ENCODE results near the gene BPHL. TPM values are rescaled to one million over a fixed set of nuclear protein-coding genes. Genes with fewer than 3 reads are reported as not detected.
"Not testable (repeated sequence)": the region's sequence is repeated elsewhere in the genome, so short reads cannot be mapped to it uniquely, and the experiment has no call there.

Gene BPHL
- total RNA-seq, 3 donors from 2014 or later, result 3.5 to 6.1 (median 4.5) TPM

DNA sequence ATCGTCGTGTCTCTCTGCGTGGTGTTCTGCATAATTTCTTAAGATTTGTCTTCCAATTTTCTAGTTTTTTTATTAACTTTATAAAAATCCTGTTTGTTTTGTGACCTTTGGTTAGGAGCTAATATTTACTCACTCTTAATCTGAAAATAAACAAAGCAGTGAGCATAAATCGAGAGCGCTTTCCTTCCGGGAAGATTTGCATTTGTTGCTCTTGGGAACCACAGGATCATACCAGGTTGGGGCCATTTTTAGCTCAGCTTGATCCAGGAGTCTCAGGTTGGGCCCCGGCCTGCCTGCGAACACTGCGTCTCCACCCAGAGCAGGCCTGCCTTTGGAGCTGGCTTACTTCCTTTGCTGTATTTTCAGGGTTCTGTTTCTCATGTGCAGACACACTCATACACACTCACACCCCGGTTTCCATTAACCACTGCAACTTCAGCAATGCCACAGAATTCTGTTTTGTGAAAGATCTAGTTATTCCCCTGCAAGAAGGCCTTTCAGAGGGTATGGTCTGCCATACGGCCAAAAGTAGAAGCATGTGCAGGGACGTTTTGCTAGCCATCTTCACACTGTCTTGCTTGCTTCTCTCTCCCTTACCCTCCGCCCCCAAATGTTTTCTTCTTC lies 17.3 kb downstream of the BPHL start:
- DNase-seq (no peak), ATAC-seq (no peak)
- Mint-ChIP-seq H3K9me3 (no peaks in the 10 kb centered on the region), H3K36me3 (ENCODE audit: insufficient read depth) (peaks cover 34% of the 10 kb centered on the region), H3K4me3 (no peak overlapping the region), H3K4me1 (ENCODE audit: low read depth) (no peaks in the 10 kb centered on the region), H3K27me3 (ENCODE audit: low read depth) (no peaks in the 10 kb centered on the region)

DNA sequence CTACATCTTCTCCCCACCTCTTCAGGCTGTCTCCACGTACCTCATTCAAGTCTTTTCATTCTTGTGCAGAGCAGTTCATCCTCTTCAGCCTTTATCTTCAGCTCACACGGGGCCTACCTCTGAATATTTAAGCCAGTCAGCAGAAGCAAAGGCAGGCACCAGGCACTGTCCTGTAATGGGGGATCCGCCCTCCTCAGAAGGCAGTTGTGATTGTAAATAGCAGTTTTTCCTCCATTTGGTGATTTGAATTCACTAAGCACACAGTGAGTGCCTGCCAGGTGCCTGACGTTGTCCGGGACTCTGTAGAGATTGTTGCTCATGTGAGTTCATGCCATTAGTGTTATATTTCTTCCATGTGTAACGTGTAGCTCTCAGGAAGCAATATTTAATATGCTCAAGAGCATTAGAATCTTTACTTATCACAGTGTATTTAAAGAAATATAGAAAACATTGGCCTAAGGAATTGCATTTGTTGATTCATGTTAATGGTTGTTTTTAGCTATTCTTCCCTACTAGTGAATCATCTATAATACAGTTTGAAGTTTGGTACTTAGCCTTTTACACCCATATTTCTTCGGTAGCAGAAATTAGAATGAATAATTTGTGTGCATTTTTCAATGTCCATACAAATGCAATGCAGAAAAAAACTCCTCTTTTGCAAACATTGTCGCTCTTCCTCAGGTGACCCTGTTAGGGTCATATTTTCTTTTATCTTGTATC lies 17.9 kb downstream of the BPHL start:
- no peaks in the 10 kb centered on the region for H3K9me3 Mint-ChIP-seq
- H3K36me3 Mint-ChIP-seq (ENCODE audit: insufficient read depth), result peaks cover 32% of the 10 kb centered on the region
- H3K4me3 Mint-ChIP-seq, result no peak overlapping the region
- no peak for ATAC-seq
- no peak for DNase-seq
- H3K27me3 Mint-ChIP-seq (ENCODE audit: low read depth), result no peaks in the 10 kb centered on the region
- H3K4me1 Mint-ChIP-seq (ENCODE audit: low read depth), result no peaks in the 10 kb centered on the region

- no peak for ATAC-seq
- Mint-ChIP-seq H3K36me3 (ENCODE audit: insufficient read depth) (peaks cover 28% of the 10 kb centered on the region), H3K9me3 (no peaks in the 10 kb centered on the region), H3K4me1 (ENCODE audit: low read depth) (no peaks in the 10 kb centered on the region), H3K4me3 (no peak overlapping the region), H3K27me3 (ENCODE audit: low read depth) (no peaks in the 10 kb centered on the region)
- DNase-seq, result no peak
Measured at GRCh38 chr6:3137057-3137777, 18.7 kb downstream of the BPHL start.

DNA sequence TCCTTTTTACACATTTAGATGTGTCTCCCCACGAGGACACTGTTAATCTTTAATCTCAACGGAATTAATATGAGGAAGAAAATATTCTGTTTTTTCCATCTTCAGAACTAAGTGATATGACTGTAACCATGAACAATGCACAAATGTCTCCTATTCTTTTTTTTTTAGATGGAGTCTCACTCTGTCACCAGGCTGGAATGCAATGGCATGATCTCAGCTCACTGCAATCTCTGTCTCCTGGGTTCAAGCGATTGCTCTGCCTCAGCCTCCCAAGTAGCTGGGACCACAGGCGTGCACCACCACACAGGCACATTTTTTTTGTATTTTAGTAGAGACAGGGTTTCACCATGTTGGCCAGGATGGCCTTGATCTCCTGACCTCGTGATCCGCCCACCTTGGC lies 19.4 kb downstream of the BPHL start:
- not testable (repeated sequence) for H3K9me3 Mint-ChIP-seq; H3K4me1 Mint-ChIP-seq (ENCODE audit: low read depth); H3K4me3 Mint-ChIP-seq; DNase-seq; ATAC-seq; H3K27me3 Mint-ChIP-seq (ENCODE audit: low read depth)
- peaks cover 28% of the 10 kb centered on the region for H3K36me3 Mint-ChIP-seq (ENCODE audit: insufficient read depth)

- Mint-ChIP-seq H3K36me3 (ENCODE audit: insufficient read depth) (peaks cover 31% of the 10 kb centered on the region), H3K27me3 (ENCODE audit: low read depth) (no peaks in the 10 kb centered on the region)
Measured at GRCh38 chr6:3138341-3138740, 19.8 kb downstream of the BPHL start.

DNA sequence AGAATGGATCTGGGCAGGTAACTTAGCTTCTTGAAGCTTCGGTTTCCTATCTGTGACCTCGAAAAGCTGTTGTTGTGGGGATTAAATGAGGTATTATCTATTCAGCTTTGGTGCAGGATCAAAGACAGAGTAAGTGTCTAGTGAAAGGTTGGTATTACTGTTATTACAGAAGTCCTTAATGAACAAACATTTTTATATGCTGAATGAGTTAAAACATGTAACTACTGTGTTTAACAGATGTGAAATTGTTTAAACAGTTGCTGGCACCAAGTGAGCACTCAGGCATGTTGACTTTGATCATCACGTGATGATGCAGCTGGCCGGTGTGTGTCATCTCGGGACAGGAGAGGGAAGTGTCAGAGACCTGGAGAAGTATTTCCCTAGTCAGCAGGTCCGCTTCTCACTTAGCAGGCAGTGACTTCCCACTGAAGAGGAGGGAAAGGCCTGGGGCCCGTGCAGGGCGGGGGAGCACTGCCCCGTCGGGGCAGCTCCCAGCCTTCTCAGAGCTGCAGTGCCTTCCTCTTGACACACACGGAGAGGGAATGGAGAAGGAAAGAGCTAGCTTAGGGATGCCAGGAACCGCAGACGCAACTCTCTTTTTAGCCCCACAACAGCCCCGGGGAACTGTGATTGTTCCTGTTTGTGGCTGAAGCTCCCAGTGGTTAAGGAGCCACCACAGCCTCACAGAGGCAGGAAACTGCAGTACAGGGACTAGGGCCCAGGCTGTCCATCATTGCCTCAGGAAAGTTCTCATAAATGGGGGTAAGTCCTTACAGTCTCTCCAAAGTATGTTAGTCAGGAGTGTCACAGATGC lies 20.8 kb downstream of the BPHL start:
- H3K4me3 Mint-ChIP-seq, result no peak overlapping the region
- no peaks in the 10 kb centered on the region for H3K27me3 Mint-ChIP-seq (ENCODE audit: low read depth)
- DNase-seq, result no peak
- no peak for ATAC-seq
- H3K9me3 Mint-ChIP-seq, result no peaks in the 10 kb centered on the region
- H3K4me1 Mint-ChIP-seq (ENCODE audit: low read depth), result no peaks in the 10 kb centered on the region
- H3K36me3 Mint-ChIP-seq (ENCODE audit: insufficient read depth), result peaks cover 33% of the 10 kb centered on the region

More at GRCh38 chr6:3138341-3138740, 19.8 kb downstream of the BPHL start:
- no peak overlapping the region for H3K4me3 Mint-ChIP-seq
- no peaks in the 10 kb centered on the region for H3K9me3 Mint-ChIP-seq
- ATAC-seq (no peak), DNase-seq (no peak)
- H3K4me1 Mint-ChIP-seq (ENCODE audit: low read depth), result no peaks in the 10 kb centered on the region

DNA sequence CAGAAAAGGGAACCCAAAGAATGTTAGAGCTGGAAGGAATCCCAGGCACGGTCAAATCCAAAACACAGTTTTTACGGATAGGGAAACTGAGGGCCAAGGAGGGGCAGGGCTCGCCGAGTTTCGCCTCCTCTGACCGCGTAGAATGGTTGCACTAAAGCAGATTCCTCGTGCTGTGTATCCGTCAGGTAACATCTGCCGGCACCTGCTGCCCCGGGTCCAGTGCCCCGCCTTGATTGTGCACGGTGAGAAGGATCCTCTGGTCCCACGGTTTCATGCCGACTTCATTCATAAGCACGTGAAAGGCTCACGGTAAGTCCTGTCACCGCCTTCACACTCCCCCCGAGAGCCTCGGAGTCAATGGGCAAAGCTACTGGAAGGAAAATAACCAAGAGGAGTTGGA lies 21.7 kb downstream of the BPHL start:
- Mint-ChIP-seq H3K4me3 (no peak overlapping the region), H3K27me3 (ENCODE audit: low read depth) (no peaks in the 10 kb centered on the region), H3K36me3 (ENCODE audit: insufficient read depth) (peaks cover 35% of the 10 kb centered on the region), H3K4me1 (ENCODE audit: low read depth) (no peaks in the 10 kb centered on the region), H3K9me3 (no peaks in the 10 kb centered on the region)
- DNase-seq (no peak), ATAC-seq (no peak)

GRCh38 chr6:3142536-3142935 lies 24.0 kb downstream of the BPHL start:
- no peak for ATAC-seq
- Mint-ChIP-seq H3K4me1 (ENCODE audit: low read depth) (no peaks in the 10 kb centered on the region), H3K36me3 (ENCODE audit: insufficient read depth) (peaks cover 29% of the 10 kb centered on the region), H3K27me3 (ENCODE audit: low read depth) (no peaks in the 10 kb centered on the region), H3K4me3 (no peak overlapping the region), H3K9me3 (no peaks in the 10 kb centered on the region)
- DNase-seq, result no peak

DNA sequence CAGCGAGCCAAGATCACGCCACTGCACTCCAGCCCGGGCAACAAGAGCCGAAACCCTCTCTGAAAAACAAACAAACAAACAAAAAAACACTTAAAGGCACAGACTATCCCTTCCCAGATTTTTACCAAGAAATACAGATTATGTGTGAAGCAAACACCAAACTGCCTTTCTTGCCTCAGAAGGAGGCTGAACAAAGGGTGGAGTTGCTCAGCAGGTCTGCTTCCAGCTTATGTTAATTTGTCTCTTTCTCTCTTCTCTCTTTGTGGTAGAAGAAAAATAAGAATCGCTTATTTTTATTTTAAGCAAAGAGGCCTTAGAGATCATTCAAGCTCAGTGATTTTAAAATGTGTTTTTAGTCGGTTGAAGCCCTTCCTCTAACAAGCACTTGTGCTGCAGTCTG lies 24.6 kb downstream of the BPHL start:
- Mint-ChIP-seq H3K4me3 (no peak overlapping the region), H3K9me3 (no peaks in the 10 kb centered on the region), H3K36me3 (ENCODE audit: insufficient read depth) (peaks cover 23% of the 10 kb centered on the region), H3K4me1 (ENCODE audit: low read depth) (no peaks in the 10 kb centered on the region), H3K27me3 (ENCODE audit: low read depth) (no peaks in the 10 kb centered on the region)
- no peak for DNase-seq
- ATAC-seq, result no peak

DNA sequence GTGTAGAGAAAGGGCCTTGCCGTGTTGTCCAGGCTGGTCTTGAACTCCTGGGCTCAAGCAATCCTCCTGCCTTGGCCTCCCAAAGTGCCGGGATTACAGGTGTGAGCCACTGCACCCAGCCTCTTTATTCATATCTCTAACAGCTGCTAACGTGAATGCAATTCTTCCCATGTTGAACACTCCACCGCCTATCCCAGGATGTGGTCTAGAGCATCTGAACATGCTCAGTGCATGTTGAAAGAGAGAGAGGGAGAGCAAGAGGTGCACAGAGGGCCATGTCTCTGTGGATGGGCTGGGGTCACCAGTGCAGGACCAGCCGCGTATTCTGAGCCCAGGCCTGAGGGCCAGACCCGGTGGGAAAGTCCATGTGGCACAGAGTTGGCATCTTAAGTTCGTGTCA lies 26.1 kb downstream of the BPHL start:
- Mint-ChIP-seq H3K4me3 (no peak overlapping the region), H3K27me3 (ENCODE audit: low read depth) (no peaks in the 10 kb centered on the region), H3K36me3 (ENCODE audit: insufficient read depth) (peaks cover 16% of the 10 kb centered on the region), H3K4me1 (ENCODE audit: low read depth) (no peaks in the 10 kb centered on the region), H3K9me3 (no peaks in the 10 kb centered on the region)
- no peak for DNase-seq
- ATAC-seq, result no peak

DNA sequence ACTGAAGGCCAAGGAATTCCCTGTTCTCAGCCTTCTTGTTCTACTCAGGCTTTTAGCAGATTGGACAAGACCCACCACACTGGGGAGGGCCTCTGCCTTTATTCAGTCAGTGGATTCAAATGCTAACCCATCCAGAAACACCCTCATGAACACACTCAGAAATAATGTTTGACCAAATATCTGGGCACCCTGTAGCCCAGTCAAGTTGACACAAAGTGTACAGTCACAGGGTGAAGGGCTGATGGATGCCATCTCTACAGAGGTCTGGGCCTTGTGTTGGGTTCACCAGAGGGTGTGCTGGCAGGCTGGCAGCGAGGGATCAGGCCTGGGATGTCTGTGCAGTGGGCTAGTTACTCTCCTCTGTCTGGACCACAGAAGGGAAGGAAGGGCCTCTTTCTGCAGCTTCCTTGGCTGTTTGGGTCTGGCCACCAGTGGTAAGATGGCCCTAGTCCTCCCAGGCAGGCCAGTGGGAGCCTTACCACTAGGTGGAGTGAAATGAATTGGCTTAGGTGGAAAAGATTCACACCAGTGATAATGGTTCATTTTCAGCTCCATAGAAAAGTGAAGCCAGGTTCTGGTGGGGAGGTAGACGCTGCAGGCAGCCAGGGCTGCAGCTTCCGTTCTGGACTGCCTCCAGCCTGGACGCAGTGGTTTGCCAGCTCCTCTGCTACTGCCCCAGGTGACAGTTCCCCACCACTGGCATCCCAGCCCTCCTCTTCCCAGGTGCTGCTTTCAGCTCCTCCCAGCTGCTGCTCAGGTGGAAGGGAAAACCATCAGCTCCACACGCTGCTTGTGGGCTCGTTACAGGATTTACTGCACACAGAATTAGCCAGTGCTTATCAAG lies 29.6 kb downstream of the BPHL start:
- Mint-ChIP-seq H3K27me3 (ENCODE audit: low read depth) (no peaks in the 10 kb centered on the region), H3K9me3 (no peaks in the 10 kb centered on the region), H3K36me3 (ENCODE audit: insufficient read depth) (peaks cover 12% of the 10 kb centered on the region), H3K4me3 (no peak overlapping the region), H3K4me1 (ENCODE audit: low read depth) (no peaks in the 10 kb centered on the region)
- ATAC-seq (no peak), DNase-seq (no peak)

GRCh38 chr6:3151691-3152090 lies 33.2 kb downstream of the BPHL start:
- DNase-seq (no peak), ATAC-seq (no peak)
- H3K4me3 Mint-ChIP-seq, result no peak overlapping the region
- peaks cover 7% of the 10 kb centered on the region for H3K27me3 Mint-ChIP-seq (ENCODE audit: low read depth)
- peaks cover 4% of the 10 kb centered on the region for H3K4me1 Mint-ChIP-seq (ENCODE audit: low read depth)
- H3K36me3 Mint-ChIP-seq (ENCODE audit: insufficient read depth), result peaks cover 9% of the 10 kb centered on the region
- H3K9me3 Mint-ChIP-seq, result no peaks in the 10 kb centered on the region

DNA sequence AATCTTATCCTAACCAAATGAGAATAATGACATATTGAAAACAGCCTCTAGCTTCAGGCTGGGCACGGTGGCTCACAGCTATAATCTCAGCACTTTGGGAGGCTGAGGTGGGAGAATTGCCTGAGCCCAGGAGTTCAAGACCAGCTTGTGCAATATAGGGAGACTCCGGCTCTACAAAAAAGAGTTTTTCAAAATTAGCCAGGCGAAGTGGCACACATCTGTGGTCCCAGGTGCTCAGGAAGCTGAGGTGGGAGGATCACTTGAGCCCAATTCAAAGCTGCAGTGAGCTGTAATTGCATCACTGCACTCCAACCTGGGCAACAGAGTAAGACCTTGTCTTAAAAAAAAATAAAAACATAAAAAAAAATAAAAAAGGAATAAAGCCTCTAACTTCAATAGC lies 34.2 kb downstream of the BPHL start:
- Mint-ChIP-seq H3K4me1 (ENCODE audit: low read depth) (peaks cover 7% of the 10 kb centered on the region), H3K27me3 (ENCODE audit: low read depth) (peaks cover 7% of the 10 kb centered on the region), H3K36me3 (ENCODE audit: insufficient read depth) (peaks cover 6% of the 10 kb centered on the region), H3K9me3 (no peaks in the 10 kb centered on the region), H3K4me3 (no peak overlapping the region)
- no peak for ATAC-seq
- DNase-seq, result no peak

All from activated T-cell treated with anti-CD3 and anti-CD28 coated beads, Interleukin-2, amount 50 U/mL, for 4 hours (primary cell).